H9 (cell line): ENCODE results near the gene CERCAM. TPM values are rescaled to one million over a fixed set of nuclear protein-coding genes. Genes with fewer than 3 reads are reported as not detected.

Experiments used
- DNase-seq: peaks from one replicate; pipeline ENCODE4 v3.0.0-alpha.2; 2017
- H2AFZ ChIP-seq: one replicate; pipeline ENCODE4 v1.6.1; 2013; ENCODE audit warnings: mild to moderate bottlenecking, low read length, control low read depth, moderate library complexity
- H2AK5ac ChIP-seq: 2 replicates; pipeline ENCODE4 v1.6.1; 2013; ENCODE audit warnings: low read length, control low read depth, mixed read lengths; ENCODE audit not compliant: insufficient read length
- H2BK120ac ChIP-seq: one replicate; pipeline ENCODE4 v1.6.1; 2013; ENCODE audit warnings: low read depth, mild to moderate bottlenecking, low read length, control low read depth, inconsistent platforms; ENCODE audit not compliant: poor library complexity, severe bottlenecking
- H2BK12ac ChIP-seq: 2 replicates; pipeline ENCODE4 v1.6.1; 2013; ENCODE audit warnings: low read length, control low read depth, mixed read lengths, low read depth; ENCODE audit not compliant: insufficient read length
- H2BK15ac ChIP-seq: 2 replicates; pipeline ENCODE4 v1.6.1; 2013; ENCODE audit warnings: low read depth, low read length, control low read depth
- H2BK20ac ChIP-seq: one replicate; pipeline ENCODE4 v1.6.1; 2013; ENCODE audit warnings: low read depth, mild to moderate bottlenecking, low read length, control low read depth, inconsistent platforms; ENCODE audit not compliant: poor library complexity, severe bottlenecking
- H2BK5ac ChIP-seq: 2 replicates; pipeline ENCODE4 v1.6.1; 2013; ENCODE audit warnings: low read length, control low read depth, mixed read lengths; ENCODE audit not compliant: insufficient read length
- H3K14ac ChIP-seq: 2 replicates; pipeline ENCODE4 v1.6.1; 2013; ENCODE audit warnings: low read length, control low read depth; ENCODE audit not compliant: insufficient read depth
- H3K18ac ChIP-seq: 2 replicates; pipeline ENCODE4 v1.6.1; 2013; ENCODE audit warnings: low read depth, mild to moderate bottlenecking, mixed read lengths, low read length, control low read depth; ENCODE audit not compliant: insufficient read length
- H3K23ac ChIP-seq: 2 replicates; pipeline ENCODE4 v1.6.1; 2013; ENCODE audit warnings: low read length, control low read depth, mixed read lengths, low read depth; ENCODE audit not compliant: insufficient read length
- H3K23me2 ChIP-seq: 2 replicates; pipeline ENCODE4 v1.6.1; 2013; ENCODE audit warnings: low read depth, mild to moderate bottlenecking, mixed read lengths, low read length, control low read depth; ENCODE audit not compliant: insufficient read length, poor library complexity, severe bottlenecking
- H3K27ac ChIP-seq: 2 replicates; pipeline ENCODE4 v1.5.1; 2013; ENCODE audit warnings: low read length, control low read depth, mixed read lengths, low read depth; ENCODE audit not compliant: insufficient read length
- H3K27me3 ChIP-seq: 2 replicates; pipeline ENCODE4 v1.6.1; 2013; ENCODE audit warnings: low read length, control low read depth, inconsistent platforms; ENCODE audit not compliant: insufficient read depth
- H3K4ac ChIP-seq: 2 replicates; pipeline ENCODE4 v1.6.1; 2013; ENCODE audit warnings: low read depth, mild to moderate bottlenecking, control low read depth, inconsistent platforms, low read length, moderate library complexity
- H3K4me1 ChIP-seq: 2 replicates; pipeline ENCODE4 v1.6.1; 2013; ENCODE audit warnings: low read length, control low read depth, inconsistent platforms; ENCODE audit not compliant: insufficient read depth
- H3K4me2 ChIP-seq: 2 replicates; pipeline ENCODE4 v1.6.1; 2013; ENCODE audit warnings: low read length, control low read depth, mixed read lengths; ENCODE audit not compliant: insufficient read length, insufficient read depth
- H3K56ac ChIP-seq: 2 replicates; pipeline ENCODE4 v1.6.1; 2013; ENCODE audit warnings: low read depth, mild to moderate bottlenecking, mixed read lengths, low read length, control low read depth; ENCODE audit not compliant: insufficient read length
- H3K79me1 ChIP-seq: 2 replicates; pipeline ENCODE4 v1.6.1; 2013; ENCODE audit warnings: low read depth, mild to moderate bottlenecking, moderate library complexity, low read length, control low read depth, inconsistent platforms; ENCODE audit not compliant: insufficient read depth, poor library complexity, severe bottlenecking
- H3K79me2 ChIP-seq: 2 replicates; pipeline ENCODE4 v1.6.1; 2013; ENCODE audit warnings: low read length, control low read depth, inconsistent platforms; ENCODE audit not compliant: insufficient read depth
- H3K9ac ChIP-seq: 2 replicates; pipeline ENCODE4 v1.6.1; 2013; ENCODE audit warnings: low read length, control low read depth, mixed read lengths; ENCODE audit not compliant: insufficient read length; ENCODE audit errors: extremely low read depth
- H3K9me3 ChIP-seq: one replicate; pipeline ENCODE4 v1.6.1; 2013; ENCODE audit warnings: low read depth, low read length, inconsistent platforms; ENCODE audit not compliant: control insufficient read depth
- H3T11ph ChIP-seq: one replicate; pipeline ENCODE4 v1.6.1; 2013; ENCODE audit warnings: mild to moderate bottlenecking, low read length, control low read depth, inconsistent platforms
- H4K20me1 ChIP-seq: one replicate; pipeline ENCODE4 v1.6.1; 2013; ENCODE audit not compliant: control insufficient read depth, insufficient read length, insufficient read depth
- H4K5ac ChIP-seq: 2 replicates; pipeline ENCODE4 v1.6.1; 2013; ENCODE audit warnings: low read depth, mild to moderate bottlenecking, mixed read lengths, low read length, control low read depth; ENCODE audit not compliant: insufficient read length
- H4K8ac ChIP-seq: replicated peaks from 2 replicates; pipeline ENCODE4 v1.6.1; 2013; ENCODE audit warnings: low read length, control low read depth, mixed read lengths, low read depth; ENCODE audit not compliant: insufficient read length
- H4K91ac ChIP-seq: 2 replicates; pipeline ENCODE4 v1.6.1; 2013; ENCODE audit warnings: low read depth, mild to moderate bottlenecking, moderate library complexity, mixed read lengths, low read length, control low read depth; ENCODE audit not compliant: insufficient read length
- H3K27ac Mint-ChIP-seq, 3 experiments: 2 replicates in 2 of 3; 3 replicates in 1 of 3; pipeline ENCODE4 v1.8.0; 2020 to 2021; ENCODE audit warnings: mixed read lengths in 3 of 3, mild to moderate bottlenecking in 1 of 3, moderate library complexity in 1 of 3
- H3K27me3 Mint-ChIP-seq: 2 replicates; pipeline ENCODE4 v1.8.0; 2021; ENCODE audit warnings: low read depth, mild to moderate bottlenecking, moderate library complexity, mixed read lengths
- H3K36me3 Mint-ChIP-seq, 3 experiments: 2 replicates in 2 of 3; 3 replicates in 1 of 3; pipeline ENCODE4 v1.8.0; 2020 to 2021; ENCODE audit warnings: low read depth in 3 of 3, mixed read lengths in 3 of 3; ENCODE audit not compliant: insufficient read depth in 1 of 3
- H3K4me1 Mint-ChIP-seq, 2 experiments: 2 replicates each; pipeline ENCODE4 v1.8.0; 2020; ENCODE audit warnings: mixed read lengths in 2 of 2
- H3K4me3 Mint-ChIP-seq, 2 experiments: 2 replicates in 1 of 2; 3 replicates in 1 of 2; pipeline ENCODE4 v1.8.0; 2020 to 2021; ENCODE audit warnings: mild to moderate bottlenecking in 2 of 2, mixed read lengths in 2 of 2, moderate library complexity in 1 of 2
- H3K9me3 Mint-ChIP-seq, 2 experiments: 2 replicates in 1 of 2; 3 replicates in 1 of 2; pipeline ENCODE4 v1.8.0; 2020; ENCODE audit warnings: mild to moderate bottlenecking in 2 of 2, mixed read lengths in 2 of 2, moderate library complexity in 1 of 2
- CTCF ChIP-seq: fragments of 200-600 bp; sonication (generic); conservative IDR thresholded peaks from 3 replicates; pipeline ENCODE4 v1.8.0; 2021; ENCODE audit warnings: antibody characterized with exemption, mild to moderate bottlenecking
- WGBS: extraction: QIAGEN DNeasy Blood & Tissue Kit; methylation state at CpG from one replicate; pipeline ENCODE4 v1.1.7; 2013; ENCODE audit warnings: missing lambda C conversion rate, low lambda C conversion rate, mixed read lengths; ENCODE audit not compliant: insufficient read length; ENCODE audit errors: extremely low coverage; 5-methylcytosine and 5-hydroxymethylcytosine counted together
- total RNA-seq: library from RNA; stranded (reverse); gene quantifications from 2 replicates; pipeline ENCODE4 v1.2.1, GENCODE V29; 2021

Gene CERCAM
- total RNA-seq, 1 experiment from 2014 or later: 5.4 TPM

GRCh38 chr9:128392302-128393144, 28.1 kb upstream of the CERCAM start:
- no peaks in the 10 kb centered on the region for H3K79me1 ChIP-seq
- Mint-ChIP-seq H3K4me3 (peak overlapping the region; percentile 50 to 79), H3K36me3 (peaks cover 12 to 25% (median 16%) of the 10 kb centered on the region in 3 experiments), H3K9me3 (peaks cover 3% of the 10 kb centered on the region in 2 experiments; a peak in 2 of 5 replicates), H3K27ac (no peak overlapping the region), H3K27me3 (peaks cover 97% of the 10 kb centered on the region), H3K4me1 (peaks cover 26 to 54% of the 10 kb centered on the region in 2 experiments)
- H2AK5ac ChIP-seq: no peak overlapping the region
- no peaks in the 10 kb centered on the region for H3K9me3 ChIP-seq
- no peaks in the 10 kb centered on the region for H3K79me2 ChIP-seq
- no peak overlapping the region for H4K91ac ChIP-seq
- peaks cover 6% of the 10 kb centered on the region for H3K23me2 ChIP-seq
- TF ChIP-seq CTCF: no peak
- no peak overlapping the region for H2BK5ac ChIP-seq
- H2BK120ac ChIP-seq: no peak overlapping the region
- H3K14ac ChIP-seq: peak overlapping the region; percentile 1; the same call in 1 of the 2 replicates
- no peak overlapping the region for H2BK12ac ChIP-seq
- H2BK20ac ChIP-seq: no peak overlapping the region
- H3K4me1 ChIP-seq: no peaks in the 10 kb centered on the region
- WGBS: no CpG with 5 or more reads among the region's 88 CpGs
- no peak overlapping the region for H2AFZ ChIP-seq
- no peak overlapping the region for H3K9ac ChIP-seq
- H3K4me2 ChIP-seq: peak overlapping the region; percentile 57
- no peak overlapping the region for H4K8ac ChIP-seq
- no peak overlapping the region for H3K27ac ChIP-seq
- no peak for DNase-seq
- peaks cover 74% of the 10 kb centered on the region for H3K27me3 ChIP-seq
- H4K5ac ChIP-seq: no peak overlapping the region
- H2BK15ac ChIP-seq: no peak overlapping the region
- H3K23ac ChIP-seq: no peak overlapping the region
- no peak overlapping the region for H3T11ph ChIP-seq
- no peak overlapping the region for H3K56ac ChIP-seq
- no peak overlapping the region for H3K4ac ChIP-seq
- H4K20me1 ChIP-seq: no peaks in the 10 kb centered on the region
- no peak overlapping the region for H3K18ac ChIP-seq
